HepG2 (cell line): ENCODE measurements around the gene LRIG1. TPM values are rescaled to one million over a fixed set of nuclear protein-coding genes. Genes with fewer than 3 reads are reported as not detected.
A peak's percentile ranks its signal among the peaks of the same experiment; 100 is the strongest.

Experiments used
- ATAC-seq: fragments of 200-7000 bp; cut with Tn5 transposase; 3 replicates; pipeline ENCODE4 v1.9.1; 2020; ENCODE audit warnings: mild to moderate bottlenecking, moderate library complexity
- BruUV-seq: library from RNA; stranded (reverse); fragments of 400-500 nt; replicated peaks from 2 replicates; lab custom pipeline; 2021; lab: Mats Ljungman, UMichigan
- CTCF ChIA-PET: fragments of 300-600 bp; formaldehyde crosslinking; extraction: SDS; loops from one replicate; lab custom pipeline; 2021; ENCODE audit warnings: low total read pairs, inconsistent platforms, low intra/inter-chr PET ratio; lab: Yijun Ruan, JAX
- POLR2A ChIA-PET: fragments of 350-600 bp; sonication (Branson Sonifier 250); formaldehyde crosslinking; loops from one replicate; lab custom pipeline; 2020; ENCODE audit warnings: antibody characterized with exemption, inconsistent platforms; lab: Yijun Ruan, JAX
- DNase-seq: peaks from one replicate; pipeline ENCODE4 v3.0.0-alpha.2; 2015; ENCODE audit warnings: low spot score
- FAIRE-seq: peaks from 3 replicates; lab custom pipeline; 2011; peaks lifted over from hg19 to GRCh38; lab: Jason Lieb, UNC
- H2AFZ ChIP-seq: one replicate; pipeline ENCODE4 v1.6.1; 2011; ENCODE audit warnings: low read length, inconsistent platforms
- H3K27ac ChIP-seq: fragments of 300-600 bp; 3 replicates; pipeline ENCODE4 v1.8.0; 2011; ENCODE audit warnings: mixed run types, mild to moderate bottlenecking, mixed read lengths, low read length, inconsistent platforms; ENCODE audit not compliant: insufficient read depth; ENCODE audit errors: extremely low read length
- H3K27me3 ChIP-seq, 2 experiments: fragments of 200-600 bp in 1 of 2; 2 replicates in 1 of 2; 3 replicates in 1 of 2; pipeline versions ENCODE4 v1.6.0 to v1.8.0; 2011; ENCODE audit warnings: low read length in 2 of 2, mild to moderate bottlenecking in 2 of 2, moderate library complexity in 2 of 2, inconsistent platforms in 1 of 2; ENCODE audit not compliant: insufficient read depth in 2 of 2, control insufficient read depth in 1 of 2
- H3K36me3 ChIP-seq, 2 experiments: fragments of 200-600 bp in 1 of 2; replicated peaks in 1 of 2; 2 replicates in 1 of 2; 3 replicates in 1 of 2; pipeline versions ENCODE4 v1.5.1 to v1.8.0; 2011; ENCODE audit warnings: low read length in 2 of 2, inconsistent platforms in 1 of 2; ENCODE audit not compliant: insufficient read depth in 2 of 2, control insufficient read depth in 1 of 2
- H3K4me1 ChIP-seq: 2 replicates; pipeline ENCODE4 v1.5.1; 2012; ENCODE audit warnings: low read length, inconsistent platforms; ENCODE audit not compliant: insufficient read depth
- H3K4me2 ChIP-seq: 2 replicates; pipeline ENCODE4 v1.6.0; 2011; ENCODE audit warnings: low read depth, low read length, inconsistent platforms
- H3K4me3 ChIP-seq, 3 experiments: fragments of 200-600 bp in 1 of 3; sonication (generic), shearing (Covaris generic) in 1 of 3; replicated peaks in 1 of 3; 2 replicates each; pipeline ENCODE4 v1.5.1; 2011 to 2016; ENCODE audit warnings: low read length in 3 of 3, inconsistent platforms in 2 of 3, low read depth in 2 of 3, mild to moderate bottlenecking in 2 of 3, control low read depth in 1 of 3, mixed read lengths in 1 of 3; ENCODE audit not compliant: insufficient read depth in 1 of 3
- H3K79me2 ChIP-seq: one replicate; pipeline ENCODE4 v1.6.1; 2011; ENCODE audit warnings: low read length, inconsistent platforms; ENCODE audit not compliant: insufficient read depth
- H3K9ac ChIP-seq: 2 replicates; pipeline ENCODE4 v1.6.0; 2011; ENCODE audit warnings: mild to moderate bottlenecking, low read depth, low read length, inconsistent platforms; ENCODE audit not compliant: insufficient read depth
- H3K9me3 ChIP-seq: 2 replicates; pipeline ENCODE4 v1.5.1; 2012; ENCODE audit warnings: mild to moderate bottlenecking, low read length
- H4K20me1 ChIP-seq: 2 replicates; pipeline ENCODE4 v1.6.0; 2011; ENCODE audit warnings: inconsistent platforms, mild to moderate bottlenecking, low read length, moderate library complexity; ENCODE audit not compliant: insufficient read depth
- AGO1 ChIP-seq: fragments of 200-400 bp; formaldehyde crosslinking; IDR thresholded peaks from 2 replicates; pipeline ENCODE4 v1.6.1; 2017; ENCODE audit warnings: mild to moderate bottlenecking, low read depth, low read length, moderate library complexity; ENCODE audit not compliant: poor library complexity, severe bottlenecking
- CREBL2 ChIP-seq: sonication (generic); formaldehyde crosslinking; IDR thresholded peaks from 2 replicates; pipeline ENCODE4 v1.8.1; 2023; ENCODE audit warnings: missing genetic modification reagents, mild to moderate bottlenecking, borderline replicate concordance
- KDM2A ChIP-seq: sonication (generic); formaldehyde crosslinking; IDR thresholded peaks from 2 replicates; pipeline ENCODE4 v1.4.0; 2020; ENCODE audit warnings: low read depth, missing genetic modification reagents, borderline replicate concordance
- KDM5B ChIP-seq: sonication (generic); formaldehyde crosslinking; IDR thresholded peaks from 2 replicates; pipeline ENCODE4 v1.4.0; 2020; ENCODE audit warnings: missing genetic modification reagents, mild to moderate bottlenecking, borderline replicate concordance
- MEIS2 ChIP-seq: sonication (generic); formaldehyde crosslinking; IDR thresholded peaks from 2 replicates; pipeline ENCODE4 v1.9.0; 2021; ENCODE audit warnings: mild to moderate bottlenecking, missing genetic modification reagents
- PHF5A ChIP-seq: IDR thresholded peaks from one replicate; pipeline ENCODE4 v1.6.1; 2018; ENCODE audit warnings: low read depth, missing genetic modification reagents; ENCODE audit not compliant: unreplicated experiment
- RBFOX2 ChIP-seq: fragments of 200-400 bp; formaldehyde crosslinking; IDR thresholded peaks from 2 replicates; pipeline ENCODE4 v1.6.1; 2017; ENCODE audit warnings: low read depth, mild to moderate bottlenecking, low read length
- RCOR2 ChIP-seq: IDR thresholded peaks from 2 replicates; pipeline ENCODE4 v1.6.1; 2016; ENCODE audit warnings: missing biosample characterization, missing genetic modification reagents
- SP1 ChIP-seq, 2 experiments: fragments of 450-650 bp in 1 of 2; sonication (generic) in 1 of 2; formaldehyde crosslinking in 1 of 2; IDR thresholded peaks; 2 replicates each; pipeline versions ENCODE4 v1.4.0 to v1.6.1; 2016 to 2020; ENCODE audit warnings: missing genetic modification reagents in 1 of 2
- ZBTB7A ChIP-seq: sonication (generic); formaldehyde crosslinking; IDR thresholded peaks from 2 replicates; pipeline ENCODE4 v1.8.0; 2022; ENCODE audit warnings: mild to moderate bottlenecking, missing genetic modification reagents
- ZBTB7B ChIP-seq: sonication (generic); formaldehyde crosslinking; IDR thresholded peaks from 2 replicates; pipeline ENCODE4 v1.4.0; 2020; ENCODE audit warnings: missing genetic modification reagents
- ZIK1 ChIP-seq: sonication (generic); formaldehyde crosslinking; IDR thresholded peaks from 2 replicates; pipeline ENCODE4 v1.5.0; 2020; ENCODE audit warnings: mild to moderate bottlenecking, low read depth, missing genetic modification reagents, borderline replicate concordance
- ZNF468 ChIP-seq: sonication (generic); formaldehyde crosslinking; IDR thresholded peaks from 2 replicates; pipeline ENCODE4 v1.8.0; 2022; ENCODE audit warnings: mild to moderate bottlenecking, moderate library complexity, missing genetic modification reagents
- ZNF577 ChIP-seq: sonication (generic); formaldehyde crosslinking; IDR thresholded peaks from 2 replicates; pipeline ENCODE4 v1.4.0; 2020; ENCODE audit warnings: mild to moderate bottlenecking, low read depth, missing genetic modification reagents, borderline replicate concordance
- ZNF768 ChIP-seq: sonication (generic); formaldehyde crosslinking; IDR thresholded peaks from 2 replicates; pipeline ENCODE4 v1.4.0; 2020; ENCODE audit warnings: missing genetic modification reagents
- ZNF841 ChIP-seq: sonication (generic); formaldehyde crosslinking; IDR thresholded peaks from 2 replicates; pipeline ENCODE4 v1.8.1; 2023; ENCODE audit warnings: missing genetic modification reagents, borderline replicate concordance
- WGBS: methylation state at CpG from one replicate; pipeline ENCODE4 v1.1.6; 2017; ENCODE audit warnings: low lambda C conversion rate; 5-methylcytosine and 5-hydroxymethylcytosine counted together
- in situ Hi-C: cut with HindIII; loops from 2 replicates; pipeline ENCODE4 v1.10.0; 2017; ENCODE audit warnings: low pct_unique_long_range_greater_than_20kb; ENCODE audit not compliant: extremely low pct_ligation_motif_present
- intact Hi-C: fragments of 100-400 bp; cut with micrococcal nuclease; formaldehyde crosslinking; loops from one replicate; pipeline ENCODE4 v1.10.0; 2022; ENCODE audit not compliant: unreplicated experiment
- polyA plus RNA-seq, 8 experiments: library from polyadenylated mRNA; depleted of rRNA in 3 of 8; stranded (reverse) in 7 of 8; unstranded in 1 of 8; fragments of >200 nt; fragmentation: Illumina TruSeq in 4 of 8; extraction: Trizol in 4 of 8; gene quantifications; 2 replicates each; pipeline versions ENCODE4 v1.2.1 to v1.2.3, GENCODE V29; 2011 to 2016; ENCODE audit warnings: low read depth in 4 of 8, missing spikeins in 1 of 8, mixed read lengths in 1 of 8; ENCODE audit not compliant: insufficient read depth in 1 of 8
- total RNA-seq, 5 experiments: library from RNA; depleted of rRNA; stranded (reverse); fragments of >200 nt; fragmentation: Illumina TruSeq; extraction: Trizol; gene quantifications; 2 replicates each; pipeline ENCODE4 v1.2.3, GENCODE V29; 2016; ENCODE audit warnings: low read depth in 1 of 5

LRIG1 gene
- total and polyA plus RNA-seq, 2 of the 13 experiments (the other 11 are each of a cell fraction or from before 2014, with no cell fraction given), result 17.8 to 24.8 TPM

- WGBS, result 42% methylated on average over 4 of the region's 4 CpGs
- intact Hi-C loops, result loop anchor here (2.0 kb wide), 1 partner anchor 91 kb away; no protein-coding TSS in a partner anchor
Measured at GRCh38 chr3:66497985-66498671, 2.7 kb downstream of the LRIG1 start.

More at GRCh38 chr3:66497985-66498671, 2.7 kb downstream of the LRIG1 start:
- Histone ChIP-seq H3K27me3 (peaks cover 0 to 14% of the 10 kb centered on the region in 2 experiments; a peak in 3 of 5 replicates), H2AFZ (no peak overlapping the region), H4K20me1 (peaks cover 3% of the 10 kb centered on the region; the same call in 1 of the 2 replicates), H3K4me1 (peaks cover 70% of the 10 kb centered on the region), H3K4me3 (peak overlapping the region; percentile 79 to 96 (median 94); a peak in 5 of 6 replicates), H3K27ac (peak overlapping the region; percentile 13), H3K9me3 (no peaks in the 10 kb centered on the region), H3K79me2 (peaks cover 68% of the 10 kb centered on the region), H3K9ac (peak overlapping the region; percentile 89; the same call in 1 of the 2 replicates), H3K36me3 (no peaks in the 10 kb centered on the region), H3K4me2 (peak overlapping the region; percentile 85)
- ATAC-seq (no peak), DNase-seq (no peak), FAIRE-seq (no peak)
- ChIA-PET POLR2A (interaction anchor here (1.4 kb wide), 1 partner anchor 9 kb away, joined by 3 read pairs; no protein-coding TSS in a partner anchor), CTCF (no interaction called here)
- BruUV-seq, result no TSS peak
- TF ChIP-seq ZNF841, result no peak
- no peak for TF ChIP-seq SP1 (IDR thresholded peaks at IDR 0.05)
- no peak for TF ChIP-seq SP1 (CRISPR knock-in tag; IDR thresholded peaks at IDR 0.05)
- TF ChIP-seq PHF5A (CRISPR knock-in tag), result no peak
- TF ChIP-seq AGO1, result no peak
- no peak for TF ChIP-seq KDM2A (CRISPR knock-in tag)
- TF ChIP-seq ZNF768 (CRISPR knock-in tag), result no peak
- no peak for TF ChIP-seq RBFOX2
- no peak for TF ChIP-seq KDM5B
- no peak for TF ChIP-seq ZNF577 (CRISPR knock-in tag)
- no peak for TF ChIP-seq CREBL2
- TF ChIP-seq ZIK1 (CRISPR knock-in tag), result no peak
- no peak for TF ChIP-seq MEIS2 (CRISPR knock-in tag)
- no peak for TF ChIP-seq ZBTB7B (CRISPR knock-in tag)
- no peak for TF ChIP-seq RCOR2 (CRISPR knock-in tag)
- no peak for TF ChIP-seq ZNF468 (CRISPR knock-in tag)
- TF ChIP-seq ZBTB7A, result no peak
- in situ Hi-C loops, result loop anchor here (5.0 kb wide), 1 partner anchor 91 kb away; no protein-coding TSS in a partner anchor
